Daoy (cell line): Measurements from ENCODE around the gene RXFP1. TPM values are rescaled to one million over a fixed set of nuclear protein-coding genes. Genes with fewer than 3 reads are reported as not detected.

ENCODE experiments used
- DNase-seq: peaks from one replicate; pipeline ENCODE4 v3.0.0-alpha.2; 2015; ENCODE audit warnings: low read depth
- total RNA-seq: library from RNA; depleted of rRNA; stranded (reverse); fragments of >200 nt; shearing (Covaris generic); gene quantifications from 2 replicates; pipeline ENCODE4 v1.2.3, GENCODE V29; 2014; rRNA removed

RXFP1 gene
- total RNA-seq, 1 experiment from 2014 or later = 1.1 TPM

DNA sequence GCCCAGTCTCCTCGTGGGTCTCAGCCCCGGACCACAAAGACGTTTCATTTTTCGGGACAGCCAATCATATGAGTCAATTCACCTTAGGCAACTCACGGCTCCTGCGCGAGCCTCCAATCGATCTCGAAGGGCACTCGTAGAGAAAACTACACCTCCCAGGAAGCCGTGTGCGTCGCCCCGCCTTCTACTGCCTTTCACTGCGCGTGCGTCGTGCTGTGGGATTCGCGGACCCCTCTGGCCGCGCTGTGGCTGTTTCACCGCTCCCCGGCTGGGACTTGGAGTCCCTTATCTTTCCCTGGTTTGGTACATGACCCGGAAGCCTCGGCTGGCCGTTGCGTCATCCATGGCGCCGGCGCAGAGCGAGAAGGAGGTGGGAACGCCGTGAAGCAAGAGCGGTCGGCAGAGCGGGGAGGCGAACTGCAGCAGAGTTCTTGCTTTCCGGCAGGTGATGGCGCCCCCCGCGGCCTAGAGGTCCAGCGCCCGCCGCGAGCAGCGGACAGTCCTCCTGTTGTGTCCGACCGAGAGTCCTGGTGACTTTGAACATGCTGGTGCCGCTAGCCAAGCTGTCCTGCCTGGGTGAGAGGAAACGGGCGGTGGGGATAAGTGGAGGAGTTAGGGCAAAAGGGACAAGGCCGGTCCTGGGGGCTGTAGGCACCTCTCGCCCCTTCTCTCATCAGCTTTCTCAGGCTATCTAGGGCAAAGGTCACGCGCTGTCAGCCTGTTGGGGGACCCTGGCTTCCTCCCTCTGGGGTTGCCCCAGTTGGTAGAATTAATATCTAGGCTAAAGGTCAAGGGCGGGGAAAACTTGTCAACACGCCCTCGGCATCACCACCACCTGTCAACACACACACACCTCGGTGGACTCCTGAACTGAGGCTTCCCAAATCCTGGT lies 150.5 kb downstream of the RXFP1 start, which contains the start of gene ETFDH:
Gene ETFDH (plus strand): TSS at position 382 of the 892 bp plus-strand sequence. CDS start 161 bp downstream, at position 543.
- peak; percentile 97 for DNase-seq

DNA sequence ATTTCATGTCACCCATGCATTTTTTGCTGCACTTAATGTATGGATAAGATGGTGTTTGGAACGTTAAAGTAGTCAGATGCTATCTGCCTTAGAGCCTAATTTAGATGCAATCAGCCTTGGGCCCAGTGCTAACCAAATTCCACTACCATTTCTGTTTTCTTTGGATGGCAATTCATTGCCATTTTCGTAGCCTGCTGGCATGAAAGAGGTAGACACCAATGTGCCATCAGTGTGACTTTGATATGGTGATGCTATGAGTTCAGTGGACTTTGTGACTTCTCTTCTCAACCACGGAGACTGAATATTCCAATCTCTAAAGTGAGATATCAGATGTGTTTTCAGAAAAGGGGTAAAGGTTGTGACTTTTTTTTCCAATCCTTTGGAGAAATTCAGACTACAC lies 152.0 kb downstream of the RXFP1 start:
- DNase-seq = no peak

DNA sequence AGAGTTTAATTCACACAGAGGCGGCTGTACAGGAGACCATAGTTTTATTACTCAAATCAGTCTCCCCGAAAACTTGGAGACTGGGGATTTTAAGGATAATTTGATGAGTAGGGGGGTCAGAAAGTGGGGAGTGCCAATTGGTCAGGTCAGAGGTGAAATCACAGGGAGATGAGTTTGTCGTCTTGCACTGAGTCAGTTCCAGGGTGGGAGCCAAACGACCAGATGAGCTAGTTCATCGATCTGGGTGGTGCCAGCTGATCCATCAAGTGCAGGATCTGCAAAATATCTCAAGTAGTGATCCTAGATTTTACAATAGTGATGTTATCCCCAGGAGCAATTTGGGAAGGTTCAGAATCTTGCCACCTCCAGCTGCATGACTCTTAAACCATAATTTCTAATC lies 154.4 kb downstream of the RXFP1 start:
- DNase-seq = no peak

DNA sequence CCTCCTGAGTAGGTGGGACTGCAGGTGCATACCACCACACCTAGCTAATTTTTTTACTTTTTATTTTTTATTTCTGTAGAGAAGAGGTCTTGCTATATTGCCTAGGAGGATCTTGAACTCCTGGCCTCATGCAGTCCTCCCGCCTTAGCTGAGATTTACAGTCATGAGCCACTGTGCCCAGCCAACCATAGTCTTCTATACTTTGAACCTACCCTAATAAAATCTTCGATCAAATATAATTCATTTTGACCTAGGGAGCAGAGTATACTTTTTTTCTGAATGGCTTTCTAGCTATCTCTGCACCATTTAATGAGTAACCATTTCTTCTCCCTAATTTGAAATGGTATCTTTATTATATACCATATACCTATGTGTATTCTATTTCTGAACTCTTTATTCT lies 157.1 kb downstream of the RXFP1 start:
- no peak for DNase-seq

DNA sequence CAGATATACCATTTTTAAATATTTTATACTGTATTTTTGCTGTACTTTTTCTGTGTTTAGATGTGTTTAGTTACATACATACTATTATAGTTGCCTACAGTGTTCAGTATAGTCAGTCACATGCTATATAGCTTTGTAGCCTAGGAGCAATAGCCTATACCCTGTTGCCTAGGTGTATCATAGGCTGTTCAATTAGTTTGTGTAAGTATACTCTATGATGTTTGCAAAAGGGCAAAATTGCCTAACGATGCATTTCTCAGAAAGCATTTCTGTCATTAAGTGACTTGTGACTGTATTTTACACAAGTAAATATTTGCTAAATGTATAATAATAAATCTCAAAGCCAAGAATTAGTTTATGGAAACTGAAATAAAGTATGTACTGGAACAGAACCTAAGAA lies 159.9 kb downstream of the RXFP1 start:
- DNase-seq = no peak

DNA sequence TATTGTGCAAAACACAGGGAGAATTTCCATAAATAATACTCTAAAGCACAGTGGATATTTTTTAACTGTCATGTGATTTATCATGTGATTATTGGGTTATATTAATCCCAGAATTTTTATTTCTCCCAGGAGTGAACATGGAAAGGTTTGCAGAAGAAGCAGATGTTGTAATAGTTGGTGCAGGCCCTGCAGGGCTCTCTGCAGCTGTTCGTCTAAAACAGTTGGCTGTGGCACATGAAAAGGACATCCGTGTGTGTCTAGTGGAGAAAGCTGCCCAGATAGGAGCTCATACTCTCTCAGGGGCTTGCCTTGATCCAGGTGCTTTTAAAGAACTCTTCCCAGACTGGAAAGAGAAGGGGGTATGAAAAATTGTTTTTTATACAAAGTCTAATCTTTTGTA lies 160.4 kb downstream of the RXFP1 start:
- no peak for DNase-seq

DNA sequence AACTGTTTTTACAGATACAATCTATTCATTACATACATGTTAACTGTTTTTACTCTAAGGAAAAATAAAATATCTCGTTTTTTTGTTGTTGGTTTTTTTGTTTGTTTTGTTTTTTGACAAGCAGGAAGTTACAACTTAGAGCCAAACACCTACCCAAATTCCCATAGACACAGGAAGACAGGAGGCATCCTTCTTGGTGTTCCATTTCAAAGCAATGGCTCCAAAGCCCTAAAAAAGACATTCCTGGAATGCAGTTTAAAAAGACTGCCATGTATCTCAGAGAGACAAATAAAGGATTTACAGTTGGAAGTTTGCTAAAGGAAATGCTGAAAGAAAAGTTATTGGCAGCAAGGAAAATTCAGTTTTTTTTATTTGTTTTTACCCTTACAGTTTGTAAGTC lies 167.1 kb downstream of the RXFP1 start:
- no peak for DNase-seq

Other genes with a start within 250 kb of the RXFP1 start
- gene C4orf46, start 150.0 kb downstream of the RXFP1 start, total RNA-seq = 10.2 and 10.6 TPM in 2 replicates
- 11.3 and 11.6 TPM in 2 replicates for gene ETFDH, start 150.4 kb downstream of the RXFP1 start, total RNA-seq
- gene PPID, start 201.5 kb downstream of the RXFP1 start, total RNA-seq = 47.8 and 50.3 TPM in 2 replicates
- gene FNIP2, start 247.1 kb downstream of the RXFP1 start, total RNA-seq = 5.2 and 12.5 TPM in 2 replicates